HL-60 (cell line): Measurements from ENCODE around the gene IGF1.

Experiments used
- DNase-seq, 2 experiments: peaks; one replicate each; pipeline ENCODE4 v3.0.0-alpha.2; 2010 to 2020; ENCODE audit warnings: low read depth in 1 of 2, low spot score in 1 of 2
- H3K27ac ChIP-seq: fragments of 250-450 bp; sonication (Bioruptor Pico); replicated peaks from 2 replicates; pipeline ENCODE4 v1.5.1; 2020; ENCODE audit warnings: mild to moderate bottlenecking, moderate library complexity
- H3K27me3 ChIP-seq: fragments of 250-450 bp; sonication (Bioruptor Pico); 2 replicates; pipeline ENCODE4 v1.5.1; 2021; ENCODE audit warnings: mild to moderate bottlenecking, moderate library complexity; ENCODE audit not compliant: insufficient read depth, poor library complexity, severe bottlenecking
- H3K4me3 ChIP-seq: replicated peaks from 2 replicates; pipeline ENCODE4 v1.5.1; 2011; ENCODE audit warnings: mild to moderate bottlenecking, control low read depth, low read length; ENCODE audit not compliant: insufficient read depth
- CTCF ChIP-seq: IDR thresholded peaks from one replicate; pipeline ENCODE4 v1.5.1; 2011; ENCODE audit warnings: low read length, control low read depth, inconsistent platforms; ENCODE audit not compliant: insufficient read depth
- GABPA ChIP-seq: IDR thresholded peaks from 2 replicates; pipeline ENCODE4 v1.6.1; 2012; ENCODE audit warnings: low read depth
- POLR2AphosphoS5 ChIP-seq: IDR thresholded peaks from 2 replicates; pipeline ENCODE4 v1.6.1; 2012; ENCODE audit warnings: low read depth
- REST ChIP-seq: IDR thresholded peaks from 2 replicates; pipeline ENCODE4 v1.6.1; 2012; ENCODE audit warnings: low read depth; ENCODE audit not compliant: insufficient replicate concordance
- SPI1 ChIP-seq: IDR thresholded peaks from 2 replicates; pipeline ENCODE4 v1.6.1; 2012; ENCODE audit warnings: low read depth, mild to moderate bottlenecking, borderline replicate concordance

Gene IGF1

GRCh38 chr12:102371165-102371564, 109.2 kb downstream of the IGF1 start:
- Histone ChIP-seq H3K27ac (no peak overlapping the region), H3K4me3 (no peak overlapping the region), H3K27me3 (no peaks in the 10 kb centered on the region)
- no peak for DNase-seq
- TF ChIP-seq POLR2AphosphoS5, result no peak
- no peak for TF ChIP-seq SPI1
- no peak for TF ChIP-seq REST
- TF ChIP-seq CTCF, result no peak
- TF ChIP-seq GABPA, result no peak

- DNase-seq, result no peak
- Histone ChIP-seq H3K4me3 (no peak overlapping the region), H3K27ac (no peak overlapping the region), H3K27me3 (no peaks in the 10 kb centered on the region)
- TF ChIP-seq CTCF, result no peak
- TF ChIP-seq SPI1, result no peak
- TF ChIP-seq POLR2AphosphoS5, result no peak
- TF ChIP-seq GABPA, result no peak
- no peak for TF ChIP-seq REST
Measured at GRCh38 chr12:102369876-102370275, 110.5 kb downstream of the IGF1 start.

GRCh38 chr12:102365365-102365764, 115.0 kb downstream of the IGF1 start:
- no peak for TF ChIP-seq CTCF
- no peak for TF ChIP-seq REST
- TF ChIP-seq POLR2AphosphoS5, result no peak
- no peak for TF ChIP-seq SPI1
- no peak for TF ChIP-seq GABPA
- no peak for DNase-seq
- no peak overlapping the region for H3K27ac ChIP-seq
- no peak overlapping the region for H3K4me3 ChIP-seq
- H3K27me3 ChIP-seq, result no peaks in the 10 kb centered on the region
